Endothelial cell (in vitro differentiated cells): ENCODE measurements around the gene TRDN. TPM values are rescaled to one million over a fixed set of nuclear protein-coding genes. Genes with fewer than 3 reads are reported as not detected.
A peak's percentile ranks its signal among the peaks of the same experiment; 100 is the strongest.

ENCODE experiments used
- DNase-seq: peaks from one replicate; pipeline ENCODE4 v3.0.0; 2021; ENCODE audit warnings: low spot score
- H3K27ac Mint-ChIP-seq: one replicate; pipeline ENCODE4 v1.8.0; 2021; ENCODE audit warnings: mixed read lengths, inconsistent platforms; ENCODE audit not compliant: unreplicated experiment
- H3K27me3 Mint-ChIP-seq: one replicate; pipeline ENCODE4 v1.8.0; 2021; ENCODE audit warnings: mild to moderate bottlenecking, moderate library complexity, mixed read lengths, inconsistent platforms; ENCODE audit not compliant: unreplicated experiment
- H3K36me3 Mint-ChIP-seq: one replicate; pipeline ENCODE4 v1.8.0; 2021; ENCODE audit warnings: mild to moderate bottlenecking, low read depth, mixed read lengths, inconsistent platforms; ENCODE audit not compliant: unreplicated experiment
- H3K4me1 Mint-ChIP-seq: one replicate; pipeline ENCODE4 v1.8.0; 2021; ENCODE audit warnings: mild to moderate bottlenecking, mixed read lengths, inconsistent platforms; ENCODE audit not compliant: unreplicated experiment
- H3K4me3 Mint-ChIP-seq: one replicate; pipeline ENCODE4 v1.8.0; 2021; ENCODE audit warnings: mild to moderate bottlenecking, mixed read lengths, inconsistent platforms; ENCODE audit not compliant: unreplicated experiment
- H3K9me3 Mint-ChIP-seq: one replicate; pipeline ENCODE4 v1.8.0; 2021; ENCODE audit warnings: mixed read lengths, inconsistent platforms; ENCODE audit not compliant: unreplicated experiment
- total RNA-seq: library from RNA; stranded (reverse); fragmentation: NEBNext Ultra II Directional; extraction: Animal tissue kit (Norgen Biotek cat#: 25700); gene quantifications from one replicate; pipeline ENCODE4 v1.2.1, GENCODE V29; 2021; ENCODE audit not compliant: unreplicated experiment
- TF ChIP-seq, protein P1 (sequence below): fragments of 200-600 bp; sonication (generic); IDR thresholded peaks from one replicate; pipeline ENCODE4 v1.5.0; 2021; ENCODE audit warnings: antibody characterized with exemption; ENCODE audit not compliant: unreplicated experiment

Gene TRDN
- total RNA-seq, 1 donor from 2014 or later, result 9.1 TPM

DNA sequence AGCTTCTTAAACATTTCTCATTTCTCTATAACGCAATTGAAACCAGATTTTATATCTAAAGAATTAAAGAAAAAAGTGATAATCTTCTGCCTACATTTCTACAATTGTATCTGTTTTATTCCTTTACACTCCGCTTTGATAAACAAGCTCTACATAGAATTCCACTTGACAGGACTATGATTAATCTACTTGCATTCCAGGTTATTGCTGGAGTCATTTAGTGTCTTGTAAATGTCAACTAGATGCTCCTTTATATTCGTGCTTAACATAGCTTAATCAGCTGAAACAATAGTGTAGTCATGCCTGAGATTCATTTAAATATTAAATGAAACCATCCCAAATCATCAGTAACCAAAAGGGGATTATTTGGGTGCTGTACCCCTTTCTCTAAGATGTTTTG, 284.0 kb downstream of the TRDN start:
- H3K36me3 Mint-ChIP-seq, result no peaks in the 10 kb centered on the region
- H3K4me3 Mint-ChIP-seq, result no peak overlapping the region
- H3K4me1 Mint-ChIP-seq, result peaks cover 41% of the 10 kb centered on the region
- TF ChIP-seq, protein P1, sequence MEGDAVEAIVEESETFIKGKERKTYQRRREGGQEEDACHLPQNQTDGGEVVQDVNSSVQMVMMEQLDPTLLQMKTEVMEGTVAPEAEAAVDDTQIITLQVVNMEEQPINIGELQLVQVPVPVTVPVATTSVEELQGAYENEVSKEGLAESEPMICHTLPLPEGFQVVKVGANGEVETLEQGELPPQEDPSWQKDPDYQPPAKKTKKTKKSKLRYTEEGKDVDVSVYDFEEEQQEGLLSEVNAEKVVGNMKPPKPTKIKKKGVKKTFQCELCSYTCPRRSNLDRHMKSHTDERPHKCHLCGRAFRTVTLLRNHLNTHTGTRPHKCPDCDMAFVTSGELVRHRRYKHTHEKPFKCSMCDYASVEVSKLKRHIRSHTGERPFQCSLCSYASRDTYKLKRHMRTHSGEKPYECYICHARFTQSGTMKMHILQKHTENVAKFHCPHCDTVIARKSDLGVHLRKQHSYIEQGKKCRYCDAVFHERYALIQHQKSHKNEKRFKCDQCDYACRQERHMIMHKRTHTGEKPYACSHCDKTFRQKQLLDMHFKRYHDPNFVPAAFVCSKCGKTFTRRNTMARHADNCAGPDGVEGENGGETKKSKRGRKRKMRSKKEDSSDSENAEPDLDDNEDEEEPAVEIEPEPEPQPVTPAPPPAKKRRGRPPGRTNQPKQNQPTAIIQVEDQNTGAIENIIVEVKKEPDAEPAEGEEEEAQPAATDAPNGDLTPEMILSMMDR, result no peak
- no peak for DNase-seq
- no peaks in the 10 kb centered on the region for H3K9me3 Mint-ChIP-seq
- H3K27me3 Mint-ChIP-seq, result no peaks in the 10 kb centered on the region
- no peak overlapping the region for H3K27ac Mint-ChIP-seq

DNA sequence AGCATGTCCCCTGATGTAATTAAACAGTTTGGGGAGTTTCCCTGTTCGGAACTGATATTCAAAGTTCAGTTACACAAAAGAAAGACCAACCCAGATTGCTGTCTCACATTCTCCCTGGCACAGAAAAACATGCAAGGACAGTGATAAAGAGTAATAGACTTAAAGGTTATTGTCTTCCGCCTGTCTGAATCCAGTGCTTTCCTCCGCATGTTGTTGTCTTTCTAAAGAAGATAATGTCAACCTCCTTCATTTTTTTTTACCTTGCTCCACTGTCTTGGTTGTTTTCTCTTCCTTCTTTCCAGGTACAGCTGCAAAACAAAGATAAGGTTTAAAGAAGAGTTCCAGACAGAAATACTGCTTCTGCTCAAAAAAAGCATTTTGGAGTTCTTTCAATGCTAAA, 284.5 kb downstream of the TRDN start:
- Mint-ChIP-seq H3K4me1 (peaks cover 41% of the 10 kb centered on the region), H3K27me3 (no peaks in the 10 kb centered on the region), H3K36me3 (no peaks in the 10 kb centered on the region), H3K27ac (peak overlapping the region; percentile 75), H3K4me3 (no peak overlapping the region), H3K9me3 (no peaks in the 10 kb centered on the region)
- DNase-seq, result peak; percentile 3
- TF ChIP-seq, protein P1, result no peak

DNA sequence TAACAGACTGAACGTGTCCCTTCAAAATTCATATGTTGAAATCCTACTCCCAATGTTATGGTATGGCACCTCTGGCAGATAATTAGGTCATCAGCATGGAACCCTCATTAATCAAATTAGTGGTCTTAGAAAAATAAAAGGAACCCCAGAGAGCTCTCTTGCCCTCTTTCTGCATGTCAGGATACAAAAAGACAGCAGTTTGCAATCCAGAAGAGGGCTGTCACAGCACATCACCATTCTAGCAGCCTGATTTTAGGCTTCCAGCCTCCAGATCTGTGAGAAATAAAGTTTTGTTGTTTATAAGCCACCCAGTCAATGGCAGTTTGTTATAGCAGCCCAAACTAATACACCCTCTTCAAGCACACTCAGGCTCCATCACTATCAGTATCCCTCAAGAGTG, 292.9 kb downstream of the TRDN start:
- no peaks in the 10 kb centered on the region for H3K27me3 Mint-ChIP-seq
- H3K4me1 Mint-ChIP-seq, result peaks cover 11% of the 10 kb centered on the region
- TF ChIP-seq, protein P1, result no peak
- H3K4me3 Mint-ChIP-seq, result no peak overlapping the region
- DNase-seq, result no peak
- H3K27ac Mint-ChIP-seq, result no peak overlapping the region
- no peaks in the 10 kb centered on the region for H3K9me3 Mint-ChIP-seq
- H3K36me3 Mint-ChIP-seq, result no peaks in the 10 kb centered on the region

DNA sequence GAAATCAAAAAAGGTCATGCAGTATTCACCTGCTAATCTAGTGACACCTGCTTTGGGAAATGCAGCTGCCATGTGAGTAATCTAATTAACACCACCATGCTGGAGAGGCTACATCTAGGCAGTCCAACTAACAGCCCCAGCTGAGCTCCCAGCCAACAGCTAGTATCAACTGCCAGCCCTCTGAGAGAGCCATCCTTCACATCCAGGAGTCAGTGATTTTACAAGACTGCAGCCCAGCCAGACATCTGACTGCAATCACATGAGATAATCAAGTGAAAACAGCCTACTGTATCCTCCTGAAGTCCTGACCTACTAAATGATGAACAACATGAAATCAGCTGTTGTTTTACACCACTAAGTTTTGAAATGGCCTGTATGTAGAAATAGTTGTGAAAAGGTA, 298.4 kb downstream of the TRDN start:
- no peak overlapping the region for H3K4me3 Mint-ChIP-seq
- DNase-seq, result no peak
- H3K36me3 Mint-ChIP-seq, result no peaks in the 10 kb centered on the region
- H3K4me1 Mint-ChIP-seq, result peaks cover 3% of the 10 kb centered on the region
- no peaks in the 10 kb centered on the region for H3K9me3 Mint-ChIP-seq
- TF ChIP-seq, protein P1, result no peak
- no peak overlapping the region for H3K27ac Mint-ChIP-seq
- H3K27me3 Mint-ChIP-seq, result no peaks in the 10 kb centered on the region

DNA sequence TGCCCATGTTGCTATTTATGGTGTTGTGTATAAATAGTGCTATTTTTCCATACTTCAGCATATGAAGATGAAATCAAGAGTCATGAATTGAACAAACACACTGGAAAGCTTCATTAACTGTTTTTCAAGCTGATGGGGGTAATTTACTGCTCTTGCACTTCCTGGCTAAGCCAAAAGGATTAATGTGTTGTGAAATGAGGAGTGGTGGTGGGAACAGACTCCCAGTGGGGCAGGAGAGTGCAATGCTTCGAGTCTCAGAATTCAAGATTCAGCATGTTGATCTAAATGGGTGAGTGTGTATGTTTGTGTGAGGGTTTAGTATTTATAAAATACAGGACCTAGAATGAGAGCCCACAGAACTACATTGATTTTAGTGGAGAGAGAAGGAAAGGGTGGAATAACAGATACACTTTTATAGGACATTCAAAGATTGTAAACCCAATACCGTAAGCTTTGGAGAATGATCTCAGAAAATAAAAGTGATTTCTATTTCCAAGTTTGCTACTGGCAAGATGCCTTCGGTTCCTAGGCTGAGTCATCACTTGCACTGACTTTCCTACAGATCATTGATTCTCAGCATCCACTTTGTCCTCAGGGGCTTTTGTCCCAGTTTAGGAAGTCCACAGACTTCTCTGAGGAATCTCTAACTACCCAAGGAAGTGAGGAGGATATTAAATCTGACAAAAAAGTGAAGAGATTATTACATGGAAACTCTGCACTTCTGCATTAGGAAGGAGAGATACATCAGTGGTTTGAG, 303.6 kb downstream of the TRDN start:
- TF ChIP-seq, protein P1, result no peak
- no peak overlapping the region for H3K4me3 Mint-ChIP-seq
- H3K9me3 Mint-ChIP-seq, result no peaks in the 10 kb centered on the region
- H3K36me3 Mint-ChIP-seq, result no peaks in the 10 kb centered on the region
- no peaks in the 10 kb centered on the region for H3K27me3 Mint-ChIP-seq
- H3K27ac Mint-ChIP-seq, result no peak overlapping the region
- no peaks in the 10 kb centered on the region for H3K4me1 Mint-ChIP-seq
- no peak for DNase-seq
